Stimulated activated CD4-positive, alpha-beta T cell treated with anti-CD3 and anti-CD28 coated beads, Interleukin-4, amount 100 ng/mL, for 24 hours (primary cell): Measurements from ENCODE around the gene S100A12.

ENCODE experiments used
- DNase-seq: peaks from one replicate; pipeline ENCODE4 v3.0.0-alpha.2; 2020

S100A12 gene

DNA sequence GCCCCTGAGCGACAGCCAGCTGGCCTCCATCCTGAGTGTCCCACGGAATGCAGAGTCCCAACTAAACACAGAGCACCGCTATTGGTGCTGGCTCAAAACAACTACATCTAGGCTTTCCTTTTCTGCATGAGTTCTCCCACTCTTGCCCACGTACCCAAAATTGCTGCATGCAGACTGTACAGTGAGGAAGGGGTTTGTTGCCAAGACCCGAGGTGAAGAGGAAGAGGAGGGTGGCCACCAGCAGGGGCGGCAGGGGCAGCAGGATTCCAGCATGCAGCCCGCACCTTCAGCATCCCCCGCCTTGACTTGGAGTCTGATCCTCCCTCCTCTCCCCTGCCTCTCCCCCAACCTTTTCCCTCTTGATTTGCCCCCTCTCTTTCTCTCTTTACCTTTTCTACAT, 9.7 kb downstream of the S100A12 start:
- DNase-seq, result no peak

DNA sequence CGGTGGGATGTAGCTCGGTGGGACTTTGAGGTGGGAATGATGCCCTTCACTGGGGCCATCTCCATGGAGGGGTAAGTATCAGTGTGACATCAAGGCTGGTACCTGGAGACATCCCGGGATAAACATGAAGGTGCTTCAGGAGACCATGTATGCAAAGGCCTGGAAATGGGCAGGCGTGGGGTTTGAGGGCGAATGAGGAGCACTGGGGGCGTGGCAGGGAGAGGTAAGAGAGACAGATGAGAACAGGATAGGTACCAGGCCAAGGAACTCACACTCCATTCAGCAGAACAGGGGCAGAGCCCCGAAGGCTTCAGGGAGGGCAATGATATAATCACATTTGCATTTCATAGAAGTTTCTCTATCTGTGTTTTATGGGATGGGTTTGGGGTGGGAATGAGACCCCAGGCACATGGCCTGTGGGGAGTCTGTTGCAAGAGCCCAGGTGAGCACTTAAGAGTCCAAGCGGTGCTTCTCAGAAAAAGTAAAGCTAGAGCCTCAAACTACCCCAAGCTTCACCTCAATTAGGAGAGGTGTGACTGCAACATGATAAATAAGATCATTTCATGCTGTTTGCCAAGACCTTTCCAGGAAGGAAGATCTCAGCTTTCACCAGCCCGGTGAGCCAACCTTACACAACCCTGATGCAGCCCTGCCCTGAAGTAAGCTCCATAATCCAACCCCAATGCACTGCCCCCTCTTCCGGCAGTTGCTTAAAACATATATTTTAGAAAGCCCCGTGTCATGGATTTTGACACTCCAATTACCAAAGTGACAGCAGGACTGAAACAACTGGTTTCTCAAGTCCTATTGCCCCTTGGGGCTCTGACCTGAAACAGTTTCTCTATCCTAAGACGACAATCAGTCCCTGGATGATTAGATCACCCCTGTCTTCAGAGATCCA, 10.4 kb downstream of the S100A12 start:
- no peak for DNase-seq

DNA sequence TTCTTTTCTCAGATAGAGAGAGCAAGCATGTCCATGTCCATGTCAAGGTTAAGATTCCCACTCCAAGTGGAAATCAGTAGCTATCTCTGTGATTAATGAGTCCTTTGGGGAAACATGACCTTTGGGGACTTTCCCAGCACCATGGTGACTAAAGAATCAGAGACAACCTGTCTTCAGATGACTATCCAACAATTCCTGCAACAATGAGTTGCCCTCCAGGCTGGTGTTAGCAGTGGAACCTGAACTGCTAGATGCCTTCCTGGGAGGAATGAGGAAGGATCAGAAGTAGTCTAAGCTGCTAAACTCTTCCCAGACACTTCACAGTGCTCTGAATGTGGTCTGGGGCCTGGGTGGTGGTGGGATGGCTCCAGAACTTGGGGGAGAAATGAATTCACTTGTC, 11.3 kb downstream of the S100A12 start:
- no peak for DNase-seq

DNA sequence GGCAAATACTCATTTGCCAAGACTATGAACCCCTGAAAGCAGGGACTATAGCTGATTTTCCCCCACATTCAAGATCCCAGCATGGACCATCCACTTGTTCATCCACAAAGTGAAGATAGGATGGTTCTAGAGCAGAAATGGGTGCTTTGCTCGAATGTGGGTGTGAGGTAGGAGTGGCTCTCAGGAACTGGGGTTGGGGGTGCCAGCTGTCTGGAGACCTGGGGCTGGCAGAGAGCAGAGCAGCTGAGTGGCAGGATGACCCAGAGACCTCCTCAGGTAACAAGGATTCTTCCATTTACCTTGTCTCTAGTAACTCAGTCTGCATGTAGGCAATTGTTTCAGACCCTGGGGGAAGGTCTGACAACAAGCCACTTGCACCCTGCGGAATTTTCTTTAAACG, 11.8 kb downstream of the S100A12 start:
- no peak for DNase-seq

DNA sequence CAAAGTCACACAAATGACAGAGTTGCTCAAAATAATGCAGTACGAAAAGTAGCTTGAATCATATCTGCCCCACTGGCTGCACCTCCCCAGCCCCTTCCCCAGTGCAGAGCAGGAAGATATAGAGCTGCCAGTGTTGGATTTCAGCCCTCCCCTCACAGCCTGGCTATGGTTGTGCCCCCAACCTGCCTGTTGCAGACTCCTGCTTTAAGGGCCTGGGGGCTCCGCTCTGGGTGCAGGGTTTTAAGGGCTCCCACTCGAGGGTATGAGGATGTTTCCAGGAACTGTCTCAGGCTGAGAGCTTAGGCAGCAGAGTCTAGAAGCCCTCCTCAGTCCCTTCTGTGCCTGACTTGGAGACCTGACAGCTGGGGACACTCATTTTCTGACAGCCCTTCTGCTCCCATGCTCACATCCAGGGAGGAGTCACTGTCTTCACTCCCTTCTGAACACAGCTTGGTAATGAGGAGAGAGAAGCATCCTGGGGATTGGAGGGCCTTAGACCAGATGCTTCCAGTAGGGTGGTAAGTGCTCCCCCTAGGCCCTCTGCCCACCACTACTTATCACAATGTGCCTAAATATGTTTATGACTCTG, 13.1 kb downstream of the S100A12 start:
- DNase-seq, result no peak

DNA sequence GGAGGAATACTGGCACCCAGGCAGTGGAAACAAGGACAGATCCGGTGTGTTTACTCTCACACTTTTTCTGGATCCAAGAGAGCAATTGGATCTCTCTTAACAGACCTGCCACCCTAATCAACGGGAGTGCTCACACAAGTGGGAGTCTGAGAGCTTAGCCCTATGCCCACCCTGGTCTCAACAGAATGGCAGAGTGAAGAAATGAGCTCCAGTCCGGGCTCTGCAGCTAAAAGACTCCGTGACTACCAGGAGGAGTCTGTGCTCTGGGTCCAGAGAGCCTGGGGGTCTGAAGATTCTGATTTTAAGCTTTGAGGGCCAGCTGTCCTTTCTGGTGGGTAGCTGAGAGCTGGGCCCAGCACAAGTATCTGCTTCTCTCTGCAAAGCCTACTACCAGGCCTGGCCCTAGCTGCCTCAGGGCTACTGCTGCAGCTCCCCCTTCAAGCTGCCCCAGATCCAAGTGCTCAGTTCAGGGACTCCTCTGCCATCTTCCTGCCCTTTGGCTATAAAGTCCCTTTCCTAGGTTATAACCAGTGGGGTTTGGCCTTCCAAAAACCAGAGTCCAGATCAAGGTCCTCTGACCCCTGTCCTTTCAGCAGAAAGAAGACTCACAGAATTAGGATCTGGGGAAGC, 13.8 kb downstream of the S100A12 start:
- no peak for DNase-seq

DNA sequence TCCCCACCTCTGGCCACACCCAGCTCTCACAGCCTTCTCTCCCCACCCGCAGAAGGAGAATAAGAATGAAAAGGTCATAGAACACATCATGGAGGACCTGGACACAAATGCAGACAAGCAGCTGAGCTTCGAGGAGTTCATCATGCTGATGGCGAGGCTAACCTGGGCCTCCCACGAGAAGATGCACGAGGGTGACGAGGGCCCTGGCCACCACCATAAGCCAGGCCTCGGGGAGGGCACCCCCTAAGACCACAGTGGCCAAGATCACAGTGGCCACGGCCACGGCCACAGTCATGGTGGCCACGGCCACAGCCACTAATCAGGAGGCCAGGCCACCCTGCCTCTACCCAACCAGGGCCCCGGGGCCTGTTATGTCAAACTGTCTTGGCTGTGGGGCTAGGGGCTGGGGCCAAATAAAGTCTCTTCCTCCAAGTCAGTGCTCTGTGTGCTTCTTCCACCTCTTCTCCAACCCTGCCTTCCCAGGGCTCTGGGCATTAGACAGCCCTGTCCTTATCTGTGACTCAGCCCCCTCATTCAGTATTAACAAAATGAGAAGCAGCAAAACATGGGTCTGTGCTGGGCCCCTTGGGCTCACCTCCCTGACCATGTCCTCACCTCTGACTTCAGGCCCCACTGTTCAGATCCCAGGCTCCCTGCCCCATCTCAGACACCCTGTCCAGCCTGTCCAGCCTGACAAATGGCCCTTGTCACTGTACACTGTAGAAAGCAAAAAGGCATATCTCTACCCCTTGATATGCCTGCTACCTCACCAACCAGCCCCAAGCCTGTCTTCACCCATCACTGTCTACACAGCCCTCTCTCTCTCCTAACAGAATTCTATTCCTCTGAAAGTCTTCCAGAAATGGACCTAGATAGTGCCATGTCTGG, 14.6 kb downstream of the S100A12 start:
- DNase-seq, result no peak

DNA sequence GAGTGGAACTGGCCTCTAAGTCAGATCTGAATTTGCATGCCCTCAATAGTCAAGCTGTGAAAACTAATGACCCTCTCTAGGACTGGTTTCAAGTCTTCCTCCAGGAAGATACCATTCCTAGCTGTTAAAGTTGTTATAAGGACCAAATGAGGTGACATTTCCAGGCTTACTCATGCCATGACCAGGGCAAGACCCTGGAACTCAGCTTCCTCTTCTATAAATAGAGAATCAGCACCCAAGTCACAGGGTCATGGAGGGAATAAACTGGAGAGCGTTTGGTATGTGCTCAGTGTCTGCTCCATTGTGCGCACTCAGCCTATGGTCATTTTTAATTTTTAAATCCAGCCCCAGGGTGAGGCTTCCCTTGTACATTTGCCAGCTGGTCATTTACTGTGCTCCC, 15.2 kb downstream of the S100A12 start:
- no peak for DNase-seq

DNA sequence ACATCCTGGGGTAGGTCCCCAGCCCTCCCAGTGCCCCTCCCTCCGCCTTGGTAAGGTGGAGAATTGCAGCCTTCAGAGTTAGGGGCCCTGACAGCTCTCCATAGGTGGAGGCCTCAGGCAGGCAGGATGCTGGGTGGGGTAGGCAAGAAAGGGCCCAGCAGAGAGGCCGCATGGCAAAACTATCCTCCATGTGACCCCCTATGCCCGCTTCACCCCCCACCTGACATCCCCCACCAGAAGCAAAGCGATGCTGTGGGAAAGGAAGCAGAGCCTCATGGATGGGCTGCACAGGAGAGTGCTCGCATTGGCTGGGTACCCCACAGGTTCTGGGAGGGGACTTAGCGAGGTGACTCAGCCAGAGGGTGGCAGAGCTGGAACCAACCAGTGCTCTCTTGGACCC, 16.2 kb downstream of the S100A12 start:
- DNase-seq, result no peak

DNA sequence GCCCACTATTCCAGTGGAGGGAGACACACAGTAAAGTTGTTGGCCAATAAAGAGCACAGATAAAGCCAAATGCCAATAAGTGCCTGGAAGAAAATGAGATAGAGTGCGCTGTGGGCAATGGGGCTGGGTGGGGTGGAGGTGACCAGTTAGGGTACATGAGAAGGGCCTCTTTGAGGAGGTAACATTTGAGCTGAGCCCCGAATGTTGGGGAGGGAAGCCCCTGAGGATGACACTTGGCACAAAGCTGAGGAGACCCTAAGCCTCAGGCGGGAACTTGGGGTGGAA, 16.8 kb downstream of the S100A12 start:
- no peak for DNase-seq

DNA sequence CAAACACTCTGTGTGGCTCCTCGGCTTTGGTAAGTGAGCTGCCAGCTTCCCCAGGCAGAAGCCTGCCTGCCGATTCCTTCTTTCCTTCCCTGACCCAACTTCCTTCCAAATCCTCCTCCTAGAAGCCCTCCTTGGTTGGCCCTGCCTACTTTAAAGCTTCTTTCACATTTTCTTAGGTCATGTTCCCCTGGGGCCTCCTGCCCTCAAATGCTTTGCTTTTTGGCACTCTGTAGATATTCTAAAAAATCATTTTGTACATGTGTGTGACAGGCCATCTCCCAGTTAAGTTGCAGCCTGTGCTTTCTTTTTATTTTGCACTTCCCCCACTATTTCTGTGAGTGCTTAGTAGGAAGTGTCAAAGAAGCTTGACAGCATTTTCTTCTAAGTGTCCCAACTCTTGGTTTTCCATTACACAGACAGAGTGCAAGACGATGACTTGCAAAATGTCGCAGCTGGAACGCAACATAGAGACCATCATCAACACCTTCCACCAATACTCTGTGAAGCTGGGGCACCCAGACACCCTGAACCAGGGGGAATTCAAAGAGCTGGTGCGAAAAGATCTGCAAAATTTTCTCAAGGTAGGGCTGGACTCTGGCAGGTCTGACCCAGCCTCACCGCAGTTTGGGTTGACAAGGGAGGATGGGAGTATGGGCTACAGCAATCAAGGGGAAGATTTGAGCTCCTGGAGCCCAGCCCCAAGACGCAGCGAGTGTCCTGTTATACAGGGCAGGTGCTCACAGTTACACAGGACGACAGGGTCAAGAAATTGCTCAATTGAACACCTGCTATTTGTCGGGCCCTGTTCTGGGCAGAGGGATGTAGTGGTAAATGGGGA, 17.3 kb downstream of the S100A12 start, which contains the start of gene S100A9:
TSS of gene S100A9 (plus strand) at position 2 of the 838 bp plus-strand sequence. CDS start at position 432, 430 bp downstream.
- no peak for DNase-seq

DNA sequence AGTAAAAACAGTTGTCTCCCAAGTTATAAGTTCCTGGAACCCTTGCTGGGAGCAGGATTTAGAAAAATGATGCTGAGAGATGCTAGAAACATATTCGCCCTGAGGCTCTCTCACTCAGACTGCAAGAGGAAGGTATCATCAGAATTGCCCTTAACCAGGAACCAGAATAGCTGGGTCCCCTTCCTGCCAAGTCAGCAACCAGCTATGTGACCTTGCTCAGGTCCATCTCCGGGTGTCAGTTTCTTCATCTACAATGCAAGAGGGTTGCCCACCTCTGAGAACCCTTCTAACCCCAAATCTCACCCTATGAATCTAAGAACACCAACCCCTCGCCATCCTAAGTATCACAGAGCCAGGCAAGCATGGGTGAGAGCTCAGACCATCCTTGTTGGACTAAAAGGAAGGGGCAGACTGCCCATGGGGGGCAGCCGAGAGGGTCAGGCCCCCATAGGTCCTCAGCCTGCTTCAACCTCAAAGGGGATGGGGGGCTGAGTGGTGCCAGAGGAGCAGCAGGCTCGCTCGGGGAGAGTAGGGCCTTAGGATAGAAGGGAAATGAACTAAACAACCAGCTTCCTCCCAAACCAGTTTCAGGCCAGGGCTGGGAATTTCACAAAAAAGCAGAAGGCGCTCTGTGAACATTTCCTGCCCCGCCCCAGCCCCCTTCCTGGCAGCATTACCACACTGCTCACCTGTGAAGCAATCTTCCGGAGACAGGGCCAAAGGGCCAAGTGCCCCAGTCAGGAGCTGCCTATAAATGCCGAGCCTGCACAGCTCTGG, 18.2 kb downstream of the S100A12 start:
- no peak for DNase-seq

DNA sequence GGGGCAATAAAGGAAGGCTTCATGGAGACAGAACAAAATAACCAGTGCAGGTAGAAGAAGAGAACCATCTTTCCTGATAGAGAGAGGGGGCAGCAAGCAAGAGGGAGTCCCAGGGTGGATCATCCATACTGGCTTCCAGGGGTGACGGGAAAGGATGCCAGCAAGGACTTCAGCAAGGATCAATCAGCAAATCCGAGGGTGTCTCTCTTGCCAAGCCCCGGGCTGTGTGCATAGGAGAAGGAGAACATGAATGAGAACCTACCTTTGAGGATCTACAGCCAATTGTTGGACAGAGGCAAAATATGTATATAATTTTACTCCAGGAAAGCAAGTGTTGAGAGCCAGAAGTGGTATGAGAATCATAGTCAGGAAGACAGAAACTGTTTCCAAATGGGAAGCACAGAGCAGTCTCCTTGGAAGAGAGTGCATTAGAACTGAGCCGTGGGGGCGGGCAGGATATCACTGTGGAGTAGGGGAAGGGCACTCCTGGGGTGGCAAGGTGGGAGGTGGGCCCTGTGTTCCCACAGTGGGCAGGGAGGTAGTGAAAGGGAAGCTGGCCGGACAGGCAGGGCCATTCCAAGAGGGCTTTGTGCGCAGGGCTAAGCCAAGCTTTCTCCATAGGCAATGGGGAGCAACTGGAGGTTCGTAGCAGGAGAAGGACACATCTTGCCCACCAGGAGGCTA, 18.9 kb downstream of the S100A12 start:
- no peak for DNase-seq

DNA sequence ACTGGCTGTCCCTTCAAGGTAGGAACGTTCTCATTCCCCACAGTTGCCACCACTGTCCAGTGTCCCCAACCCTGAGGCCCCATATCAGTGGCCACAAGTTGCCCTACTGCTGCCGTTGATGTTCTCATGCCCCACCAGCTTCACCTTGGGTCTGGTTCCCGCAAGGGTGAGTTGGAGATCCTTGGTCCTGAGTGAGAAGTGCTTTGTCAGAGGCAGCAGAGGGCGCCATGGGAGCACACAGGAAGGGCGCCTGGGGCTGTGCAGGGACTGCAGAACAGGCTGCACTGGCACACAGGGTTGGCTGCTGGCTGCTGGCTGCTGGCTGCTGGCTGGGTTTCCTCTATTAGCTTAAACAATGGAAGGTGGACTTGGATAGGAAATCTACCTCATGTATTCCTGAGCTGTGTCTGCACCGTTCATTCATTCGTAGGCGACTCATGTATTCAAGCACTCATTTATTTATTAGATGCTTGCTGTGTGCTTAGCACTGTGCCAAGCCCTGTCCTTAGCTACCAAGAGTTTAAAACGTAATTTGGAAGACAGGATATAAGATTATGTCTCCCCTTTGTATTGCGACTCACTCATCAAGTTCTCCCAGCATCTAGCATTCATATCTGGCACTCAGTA, 19.9 kb downstream of the S100A12 start:
- peak; percentile 29 for DNase-seq

DNA sequence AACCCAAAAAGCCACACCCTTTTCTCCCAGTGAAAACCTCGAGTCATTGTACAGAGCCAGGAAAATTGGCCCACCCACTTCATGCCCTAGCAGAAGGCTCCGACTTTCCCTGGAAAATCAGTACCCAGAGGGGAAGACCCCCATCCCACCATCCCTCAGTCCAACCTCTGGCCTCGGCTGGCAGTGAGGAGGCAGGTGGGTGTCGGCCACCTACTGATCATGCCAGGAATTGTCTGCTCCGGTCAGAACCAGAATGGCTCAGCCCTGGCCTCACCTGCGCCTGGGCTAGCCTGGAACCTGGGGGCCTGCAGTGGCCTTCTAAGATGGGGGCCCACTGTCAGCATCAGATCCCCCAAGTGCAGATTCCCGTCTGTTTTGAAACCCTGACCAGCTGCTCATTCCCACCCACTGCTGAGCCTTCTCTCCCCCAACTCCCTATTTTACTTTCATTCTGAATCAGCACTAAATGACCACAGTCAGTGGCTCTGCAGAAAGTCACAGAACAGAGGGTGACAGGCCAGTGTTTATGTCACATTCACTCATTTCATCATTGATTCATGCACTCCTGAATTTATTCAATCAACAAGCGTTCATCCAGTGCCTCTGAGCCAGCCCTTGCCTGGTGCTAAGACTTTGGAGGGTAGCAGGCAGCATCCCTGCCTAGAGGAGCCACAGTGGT, 20.8 kb downstream of the S100A12 start:
- DNase-seq, result no peak

DNA sequence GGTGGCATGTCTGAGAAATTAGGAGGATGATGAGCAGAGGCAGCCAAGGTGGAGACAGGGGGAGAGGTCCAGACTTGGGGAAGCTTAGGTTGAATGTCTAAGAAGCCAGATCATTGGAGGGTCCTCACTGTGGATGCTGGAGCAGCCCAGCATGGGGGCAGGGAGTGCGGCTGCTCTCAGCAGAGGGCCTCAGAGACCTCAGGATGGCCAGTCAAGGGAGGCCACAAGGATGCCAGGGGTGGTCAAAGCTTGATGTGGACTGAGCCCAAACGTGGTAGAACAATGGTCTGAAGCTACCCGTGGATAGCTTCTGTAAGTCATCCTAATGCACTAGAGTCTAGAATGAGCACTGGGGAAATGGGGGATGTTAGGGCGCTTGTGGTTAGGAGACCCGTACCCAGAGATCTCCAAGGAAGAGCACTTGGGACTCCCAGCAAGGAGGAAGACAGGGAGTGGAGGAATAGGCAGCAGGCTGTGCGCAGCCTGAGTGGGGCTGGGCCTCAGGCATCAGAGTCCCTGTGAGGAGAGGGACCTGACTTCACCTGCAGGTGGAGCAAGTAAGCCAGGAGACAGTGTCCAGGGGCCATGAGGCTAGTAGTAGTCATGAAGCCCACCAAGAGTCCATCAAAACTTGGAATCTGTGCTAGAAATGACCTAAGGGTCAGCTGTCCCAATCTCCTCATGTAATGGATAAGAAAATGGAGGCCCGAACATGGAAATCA, 22.0 kb downstream of the S100A12 start:
- no peak for DNase-seq

DNA sequence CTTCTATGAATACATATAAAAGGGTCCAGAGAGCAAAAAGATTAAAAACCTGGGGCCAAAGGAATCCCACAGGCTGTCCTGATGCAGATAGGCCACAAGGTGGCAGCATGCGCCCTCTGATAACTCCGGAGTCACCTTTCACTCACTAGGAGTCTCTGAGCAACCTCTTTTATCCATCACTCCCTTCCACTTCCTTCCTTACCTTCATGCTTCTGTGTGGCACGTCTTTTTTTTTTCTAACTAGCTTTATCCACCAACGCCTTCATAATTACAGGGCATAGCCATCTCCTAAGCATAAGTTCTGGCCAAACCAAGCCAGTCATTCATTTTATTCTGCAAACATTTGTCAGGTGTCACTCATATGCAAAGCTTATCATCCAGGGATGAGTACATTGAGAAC, 22.9 kb downstream of the S100A12 start:
- peak; percentile 69 for DNase-seq

DNA sequence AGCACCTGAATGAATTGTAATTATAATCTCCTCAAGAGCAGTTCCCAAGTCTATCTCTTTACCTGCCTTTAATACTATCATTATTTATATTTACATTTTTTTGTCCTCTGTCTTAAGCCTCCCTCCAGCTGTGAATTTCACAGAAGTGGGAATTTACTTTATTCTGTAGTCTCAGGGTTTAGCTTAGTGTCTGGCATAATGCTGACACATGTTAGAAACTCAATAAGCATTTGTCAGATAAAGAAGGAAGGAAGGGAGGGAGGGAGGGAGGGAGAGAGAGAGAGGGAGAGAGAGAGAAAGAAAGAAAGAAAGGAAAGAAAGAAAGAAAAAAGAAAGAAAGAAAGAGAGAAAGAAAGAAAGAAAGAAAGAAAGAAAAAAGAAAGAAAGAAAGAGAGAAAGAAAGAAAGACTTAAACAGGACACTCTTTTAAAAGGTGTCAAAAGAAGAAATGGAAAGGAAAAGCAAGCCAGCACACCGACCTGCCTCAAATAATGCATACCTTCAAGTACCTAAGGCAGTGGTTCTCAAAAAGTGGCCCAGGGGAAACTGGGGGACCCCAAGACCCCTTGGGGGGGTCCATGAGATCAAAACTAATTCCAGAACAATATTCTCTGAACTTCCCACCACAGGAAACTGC, 25.0 kb downstream of the S100A12 start:
- DNase-seq, result no peak
